ENCODE results near the gene MYMK.

Gene MYMK

DNA sequence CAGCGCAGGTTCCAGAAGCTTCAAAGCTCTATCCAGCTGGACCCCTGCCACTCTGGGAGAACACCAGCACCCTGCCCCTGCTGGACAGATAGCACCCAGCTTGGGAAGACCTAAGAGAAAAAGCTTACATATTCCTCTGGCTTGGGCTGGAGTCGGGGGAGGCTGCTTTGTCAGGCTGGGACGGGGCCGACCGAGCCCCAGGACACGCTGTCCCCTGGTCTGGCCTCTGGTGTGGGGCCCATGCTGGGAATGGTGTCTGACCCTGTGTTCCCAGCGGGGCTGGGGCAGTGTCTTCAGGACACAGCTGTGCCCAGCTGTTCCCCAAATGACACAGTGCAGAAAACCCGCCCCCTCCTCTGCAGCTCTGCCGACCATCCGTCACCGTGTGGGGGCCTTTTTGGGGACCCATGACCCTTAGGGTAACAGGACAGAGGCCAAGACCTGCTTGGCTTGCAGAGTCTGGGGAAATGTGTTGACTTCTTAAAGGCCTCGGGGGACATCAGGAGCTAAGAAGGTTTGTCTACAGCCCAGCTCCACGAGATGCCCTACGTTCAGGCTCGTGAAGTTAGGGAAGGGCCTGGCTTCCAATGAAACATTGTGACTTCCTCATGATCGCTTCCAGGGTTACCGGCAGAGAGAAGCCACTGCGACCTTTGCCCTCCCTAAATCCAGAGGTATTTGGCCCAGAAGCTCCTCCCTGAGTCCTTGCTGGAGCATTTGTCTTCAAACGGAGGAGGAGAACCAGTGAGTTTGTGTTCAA lies 25.4 kb downstream of the MYMK start:
- no peak for DNase-seq

DNA sequence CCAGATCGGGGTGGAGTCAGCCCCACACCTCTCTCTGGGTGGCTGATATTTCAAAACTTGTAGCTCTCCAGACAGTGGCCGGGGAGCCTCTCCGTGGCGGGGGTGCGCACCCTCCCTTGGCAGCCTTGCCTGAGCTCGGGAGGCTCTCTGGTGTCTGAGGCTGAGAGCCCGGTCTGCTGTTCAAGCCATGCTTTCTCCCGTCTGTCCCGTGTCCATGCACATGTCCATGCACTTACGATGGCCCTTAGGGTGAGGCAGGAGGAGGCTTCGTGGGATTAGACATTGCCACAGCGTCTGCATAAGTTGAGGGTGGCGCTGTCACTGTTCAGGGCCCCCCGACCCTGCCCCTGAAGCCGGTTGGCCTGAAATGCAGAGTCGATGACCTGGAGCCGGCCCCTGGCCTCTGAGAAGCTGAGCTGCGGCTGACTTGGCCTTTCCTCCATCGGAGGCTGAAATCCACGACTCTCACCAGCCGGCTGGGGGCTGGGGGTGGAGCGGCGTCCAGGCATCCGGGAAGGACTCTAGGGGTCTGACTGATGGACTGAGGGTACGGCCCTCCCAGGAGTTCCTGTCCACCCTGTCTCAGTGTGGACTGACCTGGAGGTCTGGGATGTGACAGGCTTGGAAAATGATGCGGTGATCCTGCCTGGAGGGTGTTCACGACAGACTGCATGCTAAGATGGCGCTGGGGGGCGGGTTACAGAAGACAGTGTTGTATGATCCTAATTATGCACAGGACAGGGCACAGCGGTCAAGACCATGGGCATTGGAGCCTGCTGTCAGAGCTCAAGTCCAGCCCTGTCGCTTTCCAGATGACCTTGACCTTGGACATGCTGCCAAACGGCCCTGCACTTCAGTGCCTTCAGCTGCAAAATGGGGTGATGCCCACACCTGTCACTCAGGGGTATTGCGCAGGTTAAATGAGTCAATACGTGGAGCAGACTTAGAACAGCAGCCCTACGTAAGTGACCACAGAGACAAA lies 27.6 kb downstream of the MYMK start:
- no peak for DNase-seq

DNA sequence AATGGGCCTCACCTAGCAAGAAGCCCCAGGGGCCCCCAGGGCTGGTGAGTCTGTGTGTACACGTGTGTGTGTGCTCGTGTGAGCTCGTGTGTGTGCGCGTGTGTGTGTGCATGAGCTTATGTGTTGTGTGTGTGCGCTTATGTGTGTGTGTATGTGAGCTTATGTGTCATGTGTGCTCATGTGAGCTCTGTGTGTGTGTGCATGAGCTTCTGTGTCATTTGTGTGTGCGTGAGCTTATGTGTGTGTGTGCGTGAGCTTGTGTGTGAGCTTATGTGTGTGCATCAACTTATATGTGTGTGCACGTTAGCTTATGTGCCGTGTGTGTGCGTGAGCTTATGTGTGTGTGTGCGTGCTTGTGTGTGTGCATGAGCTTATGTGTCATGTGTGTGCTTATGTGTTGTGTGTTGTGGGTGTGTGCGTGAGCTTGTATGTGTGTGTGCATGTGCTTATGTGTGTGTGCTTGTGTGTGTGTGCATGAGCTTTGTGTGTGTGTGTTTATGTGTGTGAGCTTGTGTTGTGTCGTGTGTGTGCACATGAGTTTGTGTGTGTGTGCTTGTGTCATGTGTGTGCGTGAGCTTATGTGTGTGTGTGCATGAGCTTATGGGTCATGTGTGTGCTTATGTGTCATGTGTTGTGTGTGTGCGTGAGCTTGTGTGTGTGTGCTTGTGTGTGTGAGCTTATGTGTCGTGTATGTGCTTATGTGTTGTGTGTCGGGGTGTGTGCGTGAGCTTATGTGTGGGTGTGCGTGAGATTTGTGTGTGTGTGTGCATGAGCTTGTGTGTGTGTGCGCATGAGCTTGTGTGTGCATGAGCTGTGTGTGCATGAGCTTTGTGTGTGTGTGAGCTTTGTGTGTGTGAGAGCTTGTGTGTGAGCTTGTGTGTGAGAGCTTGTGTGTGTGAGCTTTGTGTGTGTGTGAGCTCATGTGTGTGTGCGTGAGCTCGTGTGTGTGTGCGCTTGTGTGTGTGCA lies 29.1 kb downstream of the MYMK start:
- no peak for DNase-seq

- no peak for DNase-seq
Observed at GRCh38 chr9:133494636-133495326, 30.0 kb downstream of the MYMK start.

DNA sequence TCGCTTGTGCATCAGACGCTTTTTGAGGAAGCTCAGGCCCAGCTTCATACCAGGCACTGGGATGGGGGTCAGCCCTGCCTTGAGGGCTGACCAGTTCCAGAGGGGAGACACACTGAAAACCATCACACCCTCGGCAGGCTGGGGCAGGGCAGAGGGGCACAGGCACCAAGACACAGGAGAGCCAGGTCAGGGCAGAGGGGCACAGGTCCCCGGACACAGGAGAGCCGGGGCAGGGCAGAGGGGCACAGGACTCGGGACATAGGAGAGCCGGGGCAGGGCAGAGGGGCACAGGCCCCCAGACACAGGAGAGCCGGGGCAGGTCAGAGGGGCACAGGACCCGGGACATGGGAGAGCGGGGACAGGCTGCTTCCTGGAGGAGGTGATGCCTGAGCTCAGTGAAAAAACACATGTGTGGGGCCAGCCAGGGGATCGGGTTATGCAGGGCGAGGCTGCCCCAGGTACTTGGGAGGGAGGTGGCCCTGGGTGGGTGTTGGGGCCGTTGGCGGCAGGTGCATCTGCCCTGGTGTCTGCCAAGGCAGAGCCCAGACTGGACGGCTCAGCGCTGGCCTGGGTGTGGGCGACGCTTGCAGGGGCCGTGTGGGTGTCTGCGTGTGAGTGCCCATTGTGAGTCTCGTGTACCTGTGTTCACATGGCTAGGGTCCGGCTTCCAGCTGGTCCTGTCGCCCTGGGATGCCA lies 30.8 kb downstream of the MYMK start:
- DNase-seq = no peak

DNA sequence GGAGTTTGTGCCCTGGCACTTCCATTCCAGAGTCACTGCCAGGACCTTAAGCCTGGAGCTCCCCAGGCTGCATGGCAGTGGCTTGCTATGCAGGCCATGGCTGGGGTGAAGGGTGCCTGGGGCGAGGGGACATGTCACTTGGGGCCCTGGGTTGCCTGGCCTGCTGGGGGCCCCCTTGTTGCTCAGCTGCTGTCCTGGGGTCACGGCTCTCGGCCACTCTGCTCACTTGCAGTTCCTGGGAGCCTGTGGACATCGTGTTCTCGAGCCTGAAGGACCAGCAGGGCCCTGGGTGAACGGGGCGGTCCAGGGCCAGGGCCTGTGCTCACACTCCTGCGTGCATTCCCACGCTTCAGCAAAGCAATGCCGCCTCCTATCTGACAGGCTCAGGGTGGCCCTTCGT lies 31.3 kb downstream of the MYMK start:
- no peak for DNase-seq

- DNase-seq = no peak
Observed at GRCh38 chr9:133492061-133493021, 32.4 kb downstream of the MYMK start.

- no peak for DNase-seq
Observed at GRCh38 chr9:133491656-133491925, 33.2 kb downstream of the MYMK start.

GRCh38 chr9:133490865-133491655 lies 33.7 kb downstream of the MYMK start:
- DNase-seq = no peak

GRCh38 chr9:133490201-133490681 lies 34.5 kb downstream of the MYMK start:
- no peak for DNase-seq

GRCh38 chr9:133489253-133490190 lies 35.2 kb downstream of the MYMK start:
- DNase-seq = no peak

- DNase-seq = no peak
Observed at GRCh38 chr9:133488686-133489252, 36.0 kb downstream of the MYMK start.

GRCh38 chr9:133487331-133487725 lies 37.4 kb downstream of the MYMK start:
- DNase-seq = no peak

GRCh38 chr9:133485531-133486260 lies 39.1 kb downstream of the MYMK start:
- DNase-seq = no peak

DNA sequence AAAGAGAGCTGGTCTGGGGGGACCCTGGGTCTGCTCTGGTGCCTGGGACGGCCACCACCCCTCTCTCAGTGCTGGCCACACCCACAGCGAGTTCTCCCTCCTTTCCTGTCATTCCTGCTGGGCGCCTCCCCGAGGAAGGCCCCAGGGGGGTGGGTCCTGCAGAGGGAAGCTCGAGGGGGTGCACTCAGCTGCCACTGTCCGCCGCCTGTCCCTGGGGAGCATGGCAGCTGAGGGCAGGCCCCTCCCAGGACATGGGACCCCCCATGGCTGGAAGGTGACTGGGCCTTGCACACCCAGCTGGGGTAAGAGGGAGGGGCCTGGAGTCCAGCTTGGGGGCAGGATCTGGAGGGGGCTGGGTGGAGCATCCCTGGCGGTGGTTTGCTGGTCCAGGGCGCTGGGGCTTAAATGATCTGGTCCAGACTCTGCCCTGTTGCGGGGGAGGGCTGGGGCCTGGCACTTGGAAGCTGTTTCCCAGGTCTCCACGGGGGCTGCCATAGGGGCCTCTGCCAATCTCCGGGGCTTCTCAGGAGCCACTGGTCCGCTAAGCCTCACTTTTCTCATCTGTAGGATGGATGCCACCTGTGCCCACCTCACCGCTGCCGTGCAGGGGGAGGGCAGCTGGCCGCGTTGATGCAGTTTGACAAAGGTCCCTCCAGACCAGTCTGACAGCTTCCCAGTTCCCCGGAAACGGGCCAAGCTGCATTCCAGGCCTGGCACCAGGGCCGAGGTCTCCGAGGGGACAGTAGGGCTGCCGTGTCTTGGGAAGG lies 39.9 kb downstream of the MYMK start:
- no peak for DNase-seq

DNA sequence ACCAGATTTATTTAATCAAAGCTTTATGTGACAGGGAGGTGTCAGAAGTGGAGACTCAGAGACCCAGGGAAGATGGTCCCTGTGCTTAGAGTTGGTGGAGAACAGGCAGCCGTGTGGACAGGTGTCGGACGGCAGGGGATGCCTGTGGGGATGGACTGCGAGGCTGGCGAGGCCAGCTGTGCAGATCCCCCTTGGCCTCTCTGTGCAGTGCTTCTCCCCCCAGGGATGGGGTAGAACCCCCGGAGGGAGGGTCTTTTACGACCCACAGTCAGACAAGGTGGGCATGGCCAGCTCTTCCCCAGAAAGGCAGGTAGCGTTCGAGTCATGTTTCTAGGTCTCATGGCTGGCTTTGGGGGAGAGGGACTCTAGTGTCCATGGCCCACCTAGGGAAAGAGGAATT lies 41.1 kb downstream of the MYMK start:
- no peak for DNase-seq

All from activated naive CD4-positive, alpha-beta T cell treated with Interleukin-2 at 50 U/mL for 16 hours (primary cell).